ENCODE measurements around the gene PRICKLE2.

DNA sequence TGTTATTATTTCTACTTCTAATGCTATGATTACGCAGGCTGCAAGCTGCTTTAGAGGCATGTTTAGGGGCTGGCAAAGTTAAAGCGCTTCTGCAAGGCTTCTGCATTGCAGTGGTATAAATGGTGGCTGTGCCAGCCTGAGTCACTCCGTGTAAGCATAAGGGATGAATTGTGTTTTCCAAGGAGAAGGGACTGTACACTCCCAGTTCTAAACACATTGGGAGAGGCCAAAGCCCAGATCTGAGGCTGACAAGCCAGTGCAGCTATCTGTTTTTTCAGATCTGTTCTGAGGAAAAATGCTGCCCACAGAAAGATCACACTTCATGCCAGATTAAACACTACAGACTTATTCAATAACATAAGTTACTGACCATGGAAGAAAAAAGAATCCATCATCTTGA, 83.8 kb downstream of the PRICKLE2 start:
- no peak for TF ChIP-seq EZH2 (IDR thresholded peaks at IDR 0.05; ENCODE audit: low read length, missing control alignments)
- TF ChIP-seq, protein P1, sequence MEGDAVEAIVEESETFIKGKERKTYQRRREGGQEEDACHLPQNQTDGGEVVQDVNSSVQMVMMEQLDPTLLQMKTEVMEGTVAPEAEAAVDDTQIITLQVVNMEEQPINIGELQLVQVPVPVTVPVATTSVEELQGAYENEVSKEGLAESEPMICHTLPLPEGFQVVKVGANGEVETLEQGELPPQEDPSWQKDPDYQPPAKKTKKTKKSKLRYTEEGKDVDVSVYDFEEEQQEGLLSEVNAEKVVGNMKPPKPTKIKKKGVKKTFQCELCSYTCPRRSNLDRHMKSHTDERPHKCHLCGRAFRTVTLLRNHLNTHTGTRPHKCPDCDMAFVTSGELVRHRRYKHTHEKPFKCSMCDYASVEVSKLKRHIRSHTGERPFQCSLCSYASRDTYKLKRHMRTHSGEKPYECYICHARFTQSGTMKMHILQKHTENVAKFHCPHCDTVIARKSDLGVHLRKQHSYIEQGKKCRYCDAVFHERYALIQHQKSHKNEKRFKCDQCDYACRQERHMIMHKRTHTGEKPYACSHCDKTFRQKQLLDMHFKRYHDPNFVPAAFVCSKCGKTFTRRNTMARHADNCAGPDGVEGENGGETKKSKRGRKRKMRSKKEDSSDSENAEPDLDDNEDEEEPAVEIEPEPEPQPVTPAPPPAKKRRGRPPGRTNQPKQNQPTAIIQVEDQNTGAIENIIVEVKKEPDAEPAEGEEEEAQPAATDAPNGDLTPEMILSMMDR (conservative IDR thresholded peaks at IDR 0.05 in 1 of 2, IDR thresholded peaks at IDR 0.05 in 1 of 2; ENCODE audit: low read depth in 1 of 2, low read length in 2 of 2), result no peak
